ENCODE data around the gene PLXNA1. TPM values are rescaled to one million over a fixed set of nuclear protein-coding genes. Genes with fewer than 3 reads are reported as not detected.

PLXNA1 gene
- total RNA-seq, 2 donors from 2014 or later, result 13.7 to 16.4 TPM

DNA sequence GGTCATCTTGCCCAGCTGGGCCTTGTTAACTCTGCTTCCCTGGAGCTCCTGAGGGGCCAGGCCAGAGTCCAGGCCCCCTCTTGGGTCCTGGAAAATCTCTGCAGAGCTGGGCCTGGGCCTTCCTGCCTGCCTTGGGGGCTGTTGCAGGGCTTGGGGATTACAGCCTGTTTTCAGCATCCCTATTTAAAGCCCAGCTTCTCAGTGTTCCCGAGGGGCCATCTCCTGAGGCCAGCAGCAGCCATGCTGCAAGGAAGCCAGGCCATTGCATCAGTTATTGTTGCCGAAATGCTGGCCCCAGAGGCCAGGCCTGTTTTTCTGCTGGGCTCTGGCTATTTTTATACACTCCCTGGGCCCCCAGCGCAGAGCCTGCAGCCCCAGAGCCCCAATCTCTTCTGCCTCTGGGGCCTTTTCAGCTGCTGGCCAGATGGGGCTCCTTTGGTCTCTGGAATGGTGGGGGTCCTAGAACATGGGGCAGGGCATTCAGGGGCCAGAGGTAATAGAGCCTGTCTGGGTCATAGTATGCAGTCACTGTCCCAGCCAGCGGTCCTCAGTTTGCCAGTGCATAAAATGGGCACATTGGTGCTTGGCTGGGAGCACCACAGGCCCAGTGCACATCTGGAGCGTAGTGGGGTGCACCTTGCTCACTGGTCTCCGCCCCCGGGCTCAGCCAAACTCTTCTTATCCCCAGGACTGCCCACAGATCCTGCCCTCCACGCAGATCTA lies 28.5 kb downstream of the PLXNA1 start:
- no peak for ATAC-seq
- Mint-ChIP-seq H3K36me3 (ENCODE audit: low read depth) (no peaks in the 10 kb centered on the region), H3K27me3 (no peaks in the 10 kb centered on the region), H3K4me3 (no peak overlapping the region), H3K27ac (no peak overlapping the region), H3K4me1 (peaks cover 3% of the 10 kb centered on the region)
- no peak for DNase-seq
- H3K9me3 ChIP-seq (ENCODE audit: control insufficient read depth, low read length, poor library complexity, severe bottlenecking), result no peaks in the 10 kb centered on the region

DNA sequence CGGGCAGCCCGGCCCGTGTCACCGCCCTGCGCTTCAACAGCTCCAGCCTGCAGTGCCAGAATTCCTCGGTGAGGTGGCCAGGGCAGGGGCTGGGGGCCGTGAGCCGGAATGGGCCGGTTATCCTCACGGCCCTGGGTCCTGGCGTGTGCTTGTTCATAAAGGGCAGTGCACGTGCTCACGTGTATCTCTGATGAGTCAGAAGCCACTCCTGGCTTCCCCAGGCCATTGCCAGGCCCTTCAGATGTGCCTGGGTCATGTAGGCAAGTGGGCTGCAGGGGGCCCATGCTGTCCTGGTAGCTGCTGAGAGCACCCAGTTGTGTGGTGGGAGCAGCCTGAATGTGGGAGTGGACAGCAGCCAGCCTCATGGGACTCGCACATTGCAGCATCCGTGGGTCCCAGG lies 29.2 kb downstream of the PLXNA1 start:
- no peak overlapping the region for H3K4me3 Mint-ChIP-seq
- H3K27ac Mint-ChIP-seq, result no peak overlapping the region

DNA sequence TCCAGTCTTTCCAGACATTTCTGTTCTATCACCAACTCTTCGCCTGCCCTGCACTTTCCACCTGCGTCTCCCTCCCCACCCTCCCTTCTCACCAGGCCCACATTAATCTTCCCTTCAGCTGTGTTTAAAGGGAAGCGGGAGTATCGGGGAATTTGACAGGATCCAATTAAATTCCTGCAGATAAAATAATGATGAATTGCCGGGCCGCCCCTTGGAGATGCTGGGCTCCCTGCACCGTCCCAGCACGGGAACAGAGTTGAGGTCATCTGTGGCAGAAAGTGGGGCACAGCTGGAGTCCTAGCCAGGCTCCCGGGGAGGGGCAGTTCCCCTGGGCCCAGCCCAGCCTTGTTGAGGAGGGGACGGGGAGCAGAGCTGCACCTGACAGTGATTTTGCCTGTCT lies 30.3 kb downstream of the PLXNA1 start:
- DNase-seq (no peak), ATAC-seq (no peak)
- Mint-ChIP-seq H3K4me1 (peaks cover 3% of the 10 kb centered on the region), H3K27me3 (no peaks in the 10 kb centered on the region), H3K36me3 (ENCODE audit: low read depth) (peaks cover 2% of the 10 kb centered on the region), H3K4me3 (no peak overlapping the region), H3K27ac (no peak overlapping the region)
- H3K9me3 ChIP-seq (ENCODE audit: control insufficient read depth, low read length, poor library complexity, severe bottlenecking), result no peaks in the 10 kb centered on the region

More for the DNA sequence above, 29.2 kb downstream of the PLXNA1 start:
- H3K36me3 Mint-ChIP-seq (ENCODE audit: low read depth), result no peaks in the 10 kb centered on the region
- no peaks in the 10 kb centered on the region for H3K9me3 ChIP-seq (ENCODE audit: control insufficient read depth, low read length, poor library complexity, severe bottlenecking)
- DNase-seq, result no peak
- ATAC-seq, result no peak
- H3K4me1 Mint-ChIP-seq, result peaks cover 3% of the 10 kb centered on the region
- H3K27me3 Mint-ChIP-seq, result no peaks in the 10 kb centered on the region

DNA sequence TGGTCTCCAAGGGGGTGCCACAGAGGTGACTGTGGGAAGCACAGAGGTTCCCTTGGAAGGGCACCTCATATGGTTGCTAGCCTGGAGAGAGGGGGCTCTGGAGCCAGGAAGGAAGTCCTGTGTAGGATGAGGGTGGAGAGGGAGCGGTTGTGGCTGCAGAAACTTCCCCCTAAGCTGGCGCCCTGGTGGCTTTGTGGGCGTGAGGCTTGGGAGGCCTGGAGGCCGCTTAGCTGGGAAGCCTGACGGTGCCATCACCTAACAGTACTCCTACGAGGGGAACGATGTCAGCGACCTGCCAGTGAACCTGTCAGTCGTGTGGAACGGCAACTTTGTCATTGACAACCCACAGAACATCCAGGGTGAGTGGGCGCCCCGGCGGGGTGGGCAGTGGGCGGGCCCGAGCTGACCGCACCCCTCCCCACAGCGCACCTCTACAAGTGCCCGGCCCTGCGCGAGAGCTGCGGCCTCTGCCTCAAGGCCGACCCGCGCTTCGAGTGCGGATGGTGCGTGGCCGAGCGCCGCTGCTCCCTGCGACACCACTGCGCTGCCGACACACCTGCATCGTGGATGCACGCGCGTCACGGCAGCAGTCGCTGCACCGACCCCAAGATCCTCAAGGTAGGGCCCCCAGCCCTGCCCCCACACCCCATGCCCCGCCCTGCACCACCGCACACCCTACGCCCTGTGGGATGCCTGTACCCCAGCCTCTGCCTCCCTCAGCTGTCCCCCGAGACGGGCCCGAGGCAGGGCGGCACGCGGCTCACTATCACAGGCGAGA lies 31.0 kb downstream of the PLXNA1 start:
- DNase-seq (no peak), ATAC-seq (no peak)
- Mint-ChIP-seq H3K4me1 (peaks cover 6% of the 10 kb centered on the region), H3K27ac (no peak overlapping the region), H3K27me3 (no peaks in the 10 kb centered on the region), H3K4me3 (no peak overlapping the region), H3K36me3 (ENCODE audit: low read depth) (peaks cover 2% of the 10 kb centered on the region)
- no peaks in the 10 kb centered on the region for H3K9me3 ChIP-seq (ENCODE audit: control insufficient read depth, low read length, poor library complexity, severe bottlenecking)

DNA sequence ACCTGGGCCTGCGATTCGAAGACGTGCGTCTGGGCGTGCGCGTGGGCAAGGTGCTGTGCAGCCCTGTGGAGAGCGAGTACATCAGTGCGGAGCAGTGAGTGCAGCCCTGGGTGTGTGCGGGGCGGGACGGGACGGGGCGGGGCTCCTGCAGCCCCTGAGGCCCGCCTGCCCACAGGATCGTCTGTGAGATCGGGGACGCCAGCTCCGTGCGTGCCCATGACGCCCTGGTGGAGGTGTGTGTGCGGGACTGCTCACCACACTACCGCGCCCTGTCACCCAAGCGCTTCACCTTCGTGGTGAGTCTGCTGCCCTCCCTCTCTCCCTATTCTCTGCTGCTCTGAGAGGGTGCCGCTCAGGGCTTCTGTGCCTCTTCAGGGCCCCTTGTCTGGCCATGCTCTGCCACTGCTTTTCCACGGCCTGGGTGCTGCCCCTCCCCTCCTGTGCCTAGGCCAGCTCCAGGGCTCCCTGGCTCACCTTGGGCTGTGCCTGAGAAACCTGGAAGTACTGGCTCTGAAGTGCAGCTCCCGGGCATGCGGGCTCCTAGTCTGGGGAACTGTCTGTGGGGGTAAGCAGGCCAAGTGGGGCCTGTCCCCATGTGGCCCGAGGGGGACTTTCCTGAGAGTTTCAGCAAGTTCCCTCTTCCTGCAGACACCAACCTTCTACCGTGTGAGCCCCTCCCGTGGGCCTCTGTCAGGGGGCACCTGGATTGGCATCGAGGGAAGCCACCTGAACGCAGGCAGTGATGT lies 31.8 kb downstream of the PLXNA1 start:
- DNase-seq, result no peak
- Mint-ChIP-seq H3K36me3 (ENCODE audit: low read depth) (peaks cover 2% of the 10 kb centered on the region), H3K27ac (no peak overlapping the region), H3K4me3 (no peak overlapping the region), H3K27me3 (no peaks in the 10 kb centered on the region), H3K4me1 (peaks cover 6% of the 10 kb centered on the region)
- ATAC-seq, result peak; percentile 26
- H3K9me3 ChIP-seq (ENCODE audit: control insufficient read depth, low read length, poor library complexity, severe bottlenecking), result no peaks in the 10 kb centered on the region

DNA sequence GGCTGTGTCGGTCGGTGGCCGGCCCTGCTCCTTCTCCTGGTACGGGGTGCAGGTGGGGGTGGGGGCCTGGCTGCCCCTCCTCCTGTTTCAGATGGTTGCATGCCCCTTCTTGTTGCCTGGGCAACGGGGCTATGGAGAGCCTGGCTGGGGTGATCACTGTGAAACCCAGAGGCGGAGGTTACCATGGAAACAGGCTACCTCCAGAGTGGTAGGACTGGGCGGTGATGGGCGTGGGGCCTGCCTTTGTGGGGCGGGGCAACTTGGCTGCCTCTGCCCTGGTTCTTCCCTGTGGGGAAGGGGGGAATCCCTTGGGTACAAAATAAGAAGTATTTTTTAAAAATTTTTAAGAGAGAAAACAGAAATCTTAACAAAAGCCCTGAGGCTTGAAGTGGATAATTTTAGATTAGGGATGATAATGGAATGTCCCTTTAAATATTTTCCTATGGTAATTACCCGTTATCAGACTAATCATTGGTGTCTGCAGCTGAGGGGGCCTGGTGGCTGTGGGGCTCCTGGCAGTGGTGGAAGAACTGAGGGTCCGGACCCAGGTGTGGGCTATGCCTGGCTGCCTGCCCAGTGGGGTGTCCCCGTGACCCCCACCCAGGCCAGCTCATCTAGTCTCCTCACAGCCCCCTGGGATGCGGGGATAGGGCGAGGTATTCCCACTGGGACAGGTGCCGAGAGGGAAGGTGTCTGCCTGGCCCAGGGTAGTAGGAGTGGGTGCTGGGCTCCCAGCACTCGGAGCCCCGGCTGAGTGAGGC lies 32.5 kb downstream of the PLXNA1 start:
- ATAC-seq (no peak), DNase-seq (no peak)
- no peak overlapping the region for H3K27ac Mint-ChIP-seq
- peaks cover 2% of the 10 kb centered on the region for H3K36me3 Mint-ChIP-seq (ENCODE audit: low read depth)
- no peaks in the 10 kb centered on the region for H3K9me3 ChIP-seq (ENCODE audit: control insufficient read depth, low read length, poor library complexity, severe bottlenecking)
- no peaks in the 10 kb centered on the region for H3K27me3 Mint-ChIP-seq
- no peak overlapping the region for H3K4me3 Mint-ChIP-seq
- H3K4me1 Mint-ChIP-seq, result peaks cover 6% of the 10 kb centered on the region

DNA sequence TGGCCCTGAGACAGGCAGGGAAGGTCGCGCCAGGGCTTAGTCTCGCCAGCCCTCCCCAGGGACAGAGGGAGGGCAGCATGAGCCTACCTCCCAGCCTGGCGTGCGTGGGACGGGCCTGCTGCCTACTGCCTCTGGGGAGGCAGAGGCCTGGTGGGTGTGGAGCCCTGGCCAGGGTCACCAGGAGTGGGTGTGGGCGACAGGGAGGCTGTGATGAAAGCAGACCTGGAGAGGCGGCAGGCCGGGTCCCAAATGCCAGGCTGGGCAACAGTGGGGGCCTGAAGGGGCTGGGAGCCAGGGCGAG lies 33.1 kb downstream of the PLXNA1 start:
- Mint-ChIP-seq H3K27me3 (no peaks in the 10 kb centered on the region), H3K27ac (no peak overlapping the region), H3K36me3 (ENCODE audit: low read depth) (peaks cover 2% of the 10 kb centered on the region), H3K4me3 (no peak overlapping the region), H3K4me1 (peaks cover 6% of the 10 kb centered on the region)
- no peaks in the 10 kb centered on the region for H3K9me3 ChIP-seq (ENCODE audit: control insufficient read depth, low read length, poor library complexity, severe bottlenecking)
- DNase-seq (no peak), ATAC-seq (no peak)

DNA sequence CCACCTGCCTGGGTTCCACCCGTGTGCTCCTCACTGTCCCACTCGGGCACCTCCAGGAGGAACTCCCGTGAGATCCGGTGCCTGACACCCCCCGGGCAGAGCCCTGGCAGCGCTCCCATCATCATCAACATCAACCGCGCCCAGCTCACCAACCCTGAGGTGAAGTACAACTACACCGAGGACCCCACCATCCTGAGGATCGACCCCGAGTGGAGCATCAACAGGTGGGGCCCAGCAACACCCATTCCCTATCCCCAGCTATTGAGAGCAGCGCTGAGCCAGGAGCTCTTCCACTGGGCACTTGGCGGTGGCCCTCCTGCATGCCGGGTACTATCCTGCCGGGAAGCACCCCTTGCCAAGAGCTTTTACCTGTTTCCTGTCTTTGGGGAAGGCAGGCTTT lies 33.5 kb downstream of the PLXNA1 start:
- H3K27me3 Mint-ChIP-seq, result no peaks in the 10 kb centered on the region
- no peaks in the 10 kb centered on the region for H3K9me3 ChIP-seq (ENCODE audit: control insufficient read depth, low read length, poor library complexity, severe bottlenecking)
- DNase-seq, result no peak
- H3K27ac Mint-ChIP-seq, result no peak overlapping the region
- peaks cover 2% of the 10 kb centered on the region for H3K36me3 Mint-ChIP-seq (ENCODE audit: low read depth)
- ATAC-seq, result no peak
- no peak overlapping the region for H3K4me3 Mint-ChIP-seq
- peaks cover 6% of the 10 kb centered on the region for H3K4me1 Mint-ChIP-seq

DNA sequence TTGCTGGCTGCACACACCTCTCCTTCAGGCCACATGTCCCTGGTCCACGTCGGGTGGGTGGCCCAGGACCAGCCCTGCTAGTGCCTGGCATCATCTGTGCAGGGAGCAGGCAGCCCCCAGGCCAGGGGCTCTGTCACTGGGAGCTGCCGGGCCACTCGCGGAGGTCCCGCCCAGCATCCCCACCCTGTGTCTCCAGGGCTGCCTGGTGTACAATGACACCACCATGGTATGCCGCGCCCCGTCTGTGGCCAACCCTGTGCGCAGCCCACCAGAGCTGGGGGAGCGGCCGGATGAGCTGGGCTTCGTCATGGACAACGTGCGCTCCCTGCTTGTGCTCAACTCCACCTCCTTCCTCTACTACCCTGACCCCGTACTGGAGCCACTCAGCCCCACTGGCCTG lies 34.3 kb downstream of the PLXNA1 start:
- H3K27me3 Mint-ChIP-seq, result no peaks in the 10 kb centered on the region
- peaks cover 2% of the 10 kb centered on the region for H3K36me3 Mint-ChIP-seq (ENCODE audit: low read depth)
- ATAC-seq, result no peak
- H3K4me3 Mint-ChIP-seq, result no peak overlapping the region
- no peaks in the 10 kb centered on the region for H3K9me3 ChIP-seq (ENCODE audit: control insufficient read depth, low read length, poor library complexity, severe bottlenecking)
- no peak for DNase-seq
- peaks cover 6% of the 10 kb centered on the region for H3K4me1 Mint-ChIP-seq
- H3K27ac Mint-ChIP-seq, result no peak overlapping the region

DNA sequence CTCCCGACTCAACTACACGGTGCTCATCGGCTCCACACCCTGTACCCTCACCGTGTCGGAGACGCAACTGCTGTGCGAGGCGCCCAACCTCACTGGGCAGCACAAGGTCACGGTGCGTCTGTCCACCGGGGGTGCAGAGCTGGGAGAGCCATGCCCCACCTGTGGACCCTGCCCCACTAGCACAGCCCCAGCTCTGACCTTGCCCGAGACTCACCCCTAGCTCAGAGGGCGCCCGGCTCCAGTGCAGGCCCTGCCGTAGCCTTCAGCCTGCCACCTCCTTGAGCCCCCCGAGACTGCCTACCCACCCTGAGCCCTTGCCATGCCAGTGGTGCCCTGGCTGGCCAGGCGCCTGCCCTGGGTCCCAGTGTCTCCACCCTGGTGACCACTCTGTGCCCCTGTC lies 34.9 kb downstream of the PLXNA1 start:
- Mint-ChIP-seq H3K27me3 (no peaks in the 10 kb centered on the region), H3K36me3 (ENCODE audit: low read depth) (peaks cover 2% of the 10 kb centered on the region), H3K27ac (no peak overlapping the region), H3K4me3 (no peak overlapping the region), H3K4me1 (peaks cover 6% of the 10 kb centered on the region)
- ATAC-seq (no peak), DNase-seq (no peak)
- H3K9me3 ChIP-seq (ENCODE audit: control insufficient read depth, low read length, poor library complexity, severe bottlenecking), result no peaks in the 10 kb centered on the region

DNA sequence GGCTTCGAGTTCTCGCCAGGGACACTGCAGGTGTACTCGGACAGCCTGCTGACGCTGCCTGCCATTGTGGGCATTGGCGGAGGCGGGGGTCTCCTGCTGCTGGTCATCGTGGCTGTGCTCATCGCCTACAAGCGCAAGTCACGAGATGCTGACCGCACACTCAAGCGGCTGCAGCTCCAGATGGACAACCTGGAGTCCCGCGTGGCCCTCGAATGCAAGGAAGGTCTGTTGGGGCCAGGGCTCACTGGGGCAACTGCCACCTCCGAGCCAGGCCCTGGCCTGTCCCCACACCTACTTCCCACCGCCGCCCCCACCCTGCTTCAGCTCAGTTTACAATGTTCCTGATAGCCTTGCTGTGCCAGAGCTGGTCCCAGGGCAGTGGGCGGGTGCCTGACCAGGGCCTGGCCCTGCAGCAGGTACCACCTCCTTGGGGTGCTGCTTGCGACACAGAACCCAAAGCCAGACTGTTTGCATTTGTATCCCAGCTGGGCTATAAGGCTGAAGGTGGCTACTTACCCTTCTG lies 35.5 kb downstream of the PLXNA1 start:
- Mint-ChIP-seq H3K27ac (no peak overlapping the region), H3K4me1 (peaks cover 6% of the 10 kb centered on the region), H3K4me3 (no peak overlapping the region), H3K27me3 (no peaks in the 10 kb centered on the region), H3K36me3 (ENCODE audit: low read depth) (peaks cover 2% of the 10 kb centered on the region)
- no peaks in the 10 kb centered on the region for H3K9me3 ChIP-seq (ENCODE audit: control insufficient read depth, low read length, poor library complexity, severe bottlenecking)
- ATAC-seq (no peak), DNase-seq (no peak)

DNA sequence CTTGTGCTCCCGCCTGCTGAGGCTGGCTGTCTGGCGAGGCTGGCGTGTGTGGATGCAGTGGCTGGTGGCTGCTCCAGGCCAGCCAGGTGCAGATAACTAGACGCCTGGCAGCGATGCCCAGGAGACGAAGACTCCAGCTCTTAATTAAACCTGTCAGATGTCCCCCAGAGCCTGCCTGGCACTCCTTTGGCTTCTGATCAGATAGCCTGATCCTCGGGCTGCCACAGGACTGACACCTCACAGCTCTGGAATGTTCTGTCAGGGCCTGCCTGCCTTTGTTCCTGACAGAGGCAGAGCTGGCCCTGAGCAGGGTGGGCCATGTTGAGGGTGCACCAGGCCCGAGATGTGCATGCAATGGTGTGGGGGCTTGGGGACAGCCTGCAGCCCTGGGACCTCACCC lies 36.5 kb downstream of the PLXNA1 start:
- H3K9me3 ChIP-seq (ENCODE audit: control insufficient read depth, low read length, poor library complexity, severe bottlenecking), result no peaks in the 10 kb centered on the region
- ATAC-seq (no peak), DNase-seq (no peak)
- H3K27ac Mint-ChIP-seq, result no peak overlapping the region
- peaks cover 2% of the 10 kb centered on the region for H3K36me3 Mint-ChIP-seq (ENCODE audit: low read depth)
- H3K4me1 Mint-ChIP-seq, result peaks cover 6% of the 10 kb centered on the region
- no peak overlapping the region for H3K4me3 Mint-ChIP-seq
- no peaks in the 10 kb centered on the region for H3K27me3 Mint-ChIP-seq

DNA sequence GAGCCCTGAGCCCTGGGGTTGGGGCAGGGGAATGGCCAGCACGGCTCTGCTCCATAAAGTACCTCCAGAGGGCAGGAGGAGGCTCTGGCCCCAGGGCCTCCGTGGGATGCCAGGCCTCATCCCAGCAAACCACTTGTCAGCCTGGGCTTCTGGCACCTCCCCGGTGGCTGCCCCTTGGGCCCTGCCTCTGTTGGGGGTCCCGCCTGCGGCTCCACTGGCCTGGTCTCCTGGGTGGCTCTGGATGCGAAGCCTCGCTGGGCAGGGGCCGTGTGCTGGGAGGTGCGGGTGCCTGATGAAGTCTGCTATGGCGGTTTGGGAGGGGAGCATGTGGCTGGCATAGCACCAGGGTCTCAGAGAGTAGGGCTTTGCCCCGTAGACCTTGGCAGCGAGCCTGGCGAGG lies 37.6 kb downstream of the PLXNA1 start:
- no peak for DNase-seq
- H3K27me3 Mint-ChIP-seq, result no peaks in the 10 kb centered on the region

More for the DNA sequence above, 37.6 kb downstream of the PLXNA1 start:
- no peak overlapping the region for H3K4me3 Mint-ChIP-seq
- H3K36me3 Mint-ChIP-seq (ENCODE audit: low read depth), result peaks cover 2% of the 10 kb centered on the region
- H3K4me1 Mint-ChIP-seq, result peaks cover 5% of the 10 kb centered on the region
- H3K27ac Mint-ChIP-seq, result no peak overlapping the region
- no peaks in the 10 kb centered on the region for H3K9me3 ChIP-seq (ENCODE audit: control insufficient read depth, low read length, poor library complexity, severe bottlenecking)
- ATAC-seq, result no peak
